Mesenchymal stem cell (in vitro differentiated cells and primary cell): ENCODE results near the gene ACTA2. TPM values are rescaled to one million over a fixed set of nuclear protein-coding genes. Genes with fewer than 3 reads are reported as not detected.

ENCODE experiments used
- DNase-seq: peaks from one replicate; pipeline ENCODE4 v3.0.0-alpha.2; 2013
- H2AFZ ChIP-seq: one replicate; pipeline ENCODE4 v1.6.1; 2013; ENCODE audit warnings: low read depth, mild to moderate bottlenecking, control low read depth, inconsistent platforms, low read length, moderate library complexity
- H2AK5ac ChIP-seq: 2 replicates; pipeline ENCODE4 v1.6.1; 2013; ENCODE audit warnings: low read length, moderate library complexity, mild to moderate bottlenecking, inconsistent platforms; ENCODE audit not compliant: severe bottlenecking
- H2BK120ac ChIP-seq: one replicate; pipeline ENCODE4 v1.6.1; 2013; ENCODE audit warnings: low read depth, mild to moderate bottlenecking, inconsistent platforms, low read length, moderate library complexity
- H2BK12ac ChIP-seq, 2 experiments: one replicate each; pipeline ENCODE4 v1.6.1; 2013; ENCODE audit warnings: inconsistent platforms in 2 of 2, low read length in 2 of 2, mild to moderate bottlenecking in 2 of 2, moderate library complexity in 2 of 2, control low read depth in 1 of 2
- H2BK15ac ChIP-seq: one replicate; pipeline ENCODE4 v1.6.1; 2013; ENCODE audit warnings: mild to moderate bottlenecking, low read depth, inconsistent platforms; ENCODE audit not compliant: poor library complexity, severe bottlenecking
- H2BK5ac ChIP-seq: 2 replicates; pipeline ENCODE4 v1.6.1; 2013; ENCODE audit warnings: low read depth, mild to moderate bottlenecking, low read length, control low read depth, inconsistent platforms; ENCODE audit not compliant: poor library complexity, severe bottlenecking
- H3K14ac ChIP-seq, 2 experiments: one replicate each; pipeline ENCODE4 v1.6.1; 2013; ENCODE audit warnings: inconsistent platforms in 2 of 2, low read length in 2 of 2, control low read depth in 1 of 2, mild to moderate bottlenecking in 1 of 2, moderate library complexity in 1 of 2
- H3K18ac ChIP-seq, 2 experiments: one replicate each; pipeline ENCODE4 v1.6.1; 2013; ENCODE audit warnings: inconsistent platforms in 2 of 2, low read length in 2 of 2, control low read depth in 1 of 2, low read depth in 1 of 2, mild to moderate bottlenecking in 1 of 2
- H3K23ac ChIP-seq, 2 experiments: one replicate each; pipeline ENCODE4 v1.6.1; 2013; ENCODE audit warnings: inconsistent platforms in 2 of 2, low read length in 2 of 2, mild to moderate bottlenecking in 2 of 2, moderate library complexity in 2 of 2, control low read depth in 1 of 2
- H3K27ac ChIP-seq: 2 replicates; pipeline ENCODE4 v1.5.1; 2013; ENCODE audit warnings: mild to moderate bottlenecking, moderate library complexity, low read length, control low read depth, inconsistent platforms; ENCODE audit not compliant: poor library complexity, severe bottlenecking
- H3K27me3 ChIP-seq, 2 experiments: 2 replicates each; pipeline versions ENCODE4 v1.6.1 to v1.7.0; 2013; ENCODE audit warnings: low read length in 2 of 2, mild to moderate bottlenecking in 2 of 2, moderate library complexity in 2 of 2, control low read depth in 1 of 2, inconsistent platforms in 1 of 2; ENCODE audit not compliant: control insufficient read depth in 1 of 2, insufficient read depth in 1 of 2
- H3K36me3 ChIP-seq, 2 experiments: 2 replicates each; pipeline versions ENCODE4 v1.6.1 to v1.7.0; 2013; ENCODE audit warnings: low read length in 2 of 2, control low read depth in 1 of 2, inconsistent platforms in 1 of 2, low read depth in 1 of 2, mild to moderate bottlenecking in 1 of 2; ENCODE audit not compliant: insufficient read depth in 2 of 2, control insufficient read depth in 1 of 2
- H3K4ac ChIP-seq, 2 experiments: one replicate each; pipeline ENCODE4 v1.6.1; 2013; ENCODE audit warnings: inconsistent platforms in 2 of 2, low read length in 2 of 2, mild to moderate bottlenecking in 2 of 2, moderate library complexity in 2 of 2, control low read depth in 1 of 2, low read depth in 1 of 2
- H3K4me1 ChIP-seq: 2 replicates; pipeline ENCODE4 v1.6.1; 2013; ENCODE audit warnings: low read depth, low read length, control low read depth; ENCODE audit not compliant: control insufficient read depth, insufficient read depth
- H3K4me2 ChIP-seq: 2 replicates; pipeline ENCODE4 v1.6.1; 2013; ENCODE audit warnings: low read length, mild to moderate bottlenecking, inconsistent platforms; ENCODE audit not compliant: poor library complexity, severe bottlenecking
- H3K4me3 ChIP-seq, 2 experiments: 2 replicates each; pipeline versions ENCODE4 v1.5.1 to v1.7.0; 2013; ENCODE audit warnings: low read length in 2 of 2, mild to moderate bottlenecking in 2 of 2, control low read depth in 1 of 2, low read depth in 1 of 2; ENCODE audit not compliant: insufficient read depth in 1 of 2
- H3K79me1 ChIP-seq: replicated peaks from 2 replicates; pipeline ENCODE4 v1.6.1; 2013; ENCODE audit warnings: mild to moderate bottlenecking, control low read depth, low read length, inconsistent platforms; ENCODE audit not compliant: poor library complexity, severe bottlenecking
- H3K9ac ChIP-seq: 2 replicates; pipeline ENCODE4 v1.7.0; 2013; ENCODE audit warnings: mild to moderate bottlenecking, low read length, moderate library complexity
- H3K9me3 ChIP-seq: 2 replicates; pipeline ENCODE4 v1.7.0; 2013; ENCODE audit warnings: mild to moderate bottlenecking, low read length; ENCODE audit not compliant: control insufficient read depth
- H4K8ac ChIP-seq: one replicate; pipeline ENCODE4 v1.6.1; 2013; ENCODE audit warnings: inconsistent platforms, mild to moderate bottlenecking, low read length, moderate library complexity
- H4K91ac ChIP-seq: one replicate; pipeline ENCODE4 v1.6.1; 2013; ENCODE audit warnings: mild to moderate bottlenecking, low read length, inconsistent platforms
- WGBS: methylation state at CpG from one replicate; pipeline ENCODE4 v1.1.7; 2013; ENCODE audit warnings: mixed read lengths; 5-methylcytosine and 5-hydroxymethylcytosine counted together
- polyA plus RNA-seq, 2 experiments: library from polyadenylated mRNA; stranded (reverse); fragments of 200-250 nt; gene quantifications; one replicate each; pipeline ENCODE4 v1.2.3, GENCODE V29; 2013

The ACTA2 gene
- polyA plus RNA-seq (2013, experiment 1 of 2) = 390 TPM
- polyA plus RNA-seq (2013, experiment 2 of 2) = 385 TPM

DNA sequence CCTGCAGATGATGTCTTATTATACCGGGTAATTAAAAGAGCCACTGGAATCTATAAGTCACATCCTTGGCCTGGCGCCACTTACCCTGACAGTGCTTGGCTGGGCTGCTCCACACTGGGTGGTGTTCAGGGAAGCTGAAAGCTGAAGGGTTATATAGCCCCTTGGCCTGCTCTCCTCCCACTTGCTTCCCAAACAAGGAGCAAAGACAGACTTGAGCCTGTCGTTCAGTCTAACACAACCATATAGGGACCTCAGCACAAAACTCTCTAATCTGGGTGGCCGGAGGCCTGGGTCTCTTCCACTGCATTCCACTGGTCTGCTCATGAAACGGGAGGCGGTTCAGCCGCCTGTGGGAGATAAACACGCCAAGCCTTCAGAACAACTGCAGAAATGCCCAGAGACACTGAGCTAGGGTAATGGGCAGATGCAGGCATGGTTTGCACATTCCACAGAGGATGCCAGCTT is at the start of gene ACTA2:
ACTA2 (minus strand) TSS at position 127 of the 465 bp plus-strand sequence. CDS start 3,843 bp downstream, outside the sequence.
- no peaks in the 10 kb centered on the region for H3K9me3 ChIP-seq

GRCh38 chr10:89001729-89002072 is 49.1 kb upstream of the ACTA2 start:
- DNase-seq = no peak
- no peak overlapping the region for H2BK5ac ChIP-seq
- no peak overlapping the region for H3K18ac ChIP-seq
- H3K27ac ChIP-seq = no peak overlapping the region
- WGBS = 85% methylated on average over 4 of the region's 4 CpGs
- no peak overlapping the region for H3K4ac ChIP-seq
- no peaks in the 10 kb centered on the region for H3K9me3 ChIP-seq
- no peak overlapping the region for H2BK12ac ChIP-seq
- H3K36me3 ChIP-seq = peaks cover 0 to 41% of the 10 kb centered on the region in 2 experiments
- no peak overlapping the region for H3K4me3 ChIP-seq
- H2BK120ac ChIP-seq = no peak overlapping the region
- H3K14ac ChIP-seq = no peak overlapping the region
- H3K4me2 ChIP-seq = no peak overlapping the region
- no peak overlapping the region for H4K91ac ChIP-seq
- H4K8ac ChIP-seq = no peak overlapping the region
- H3K23ac ChIP-seq = no peak overlapping the region
- peaks cover 2% of the 10 kb centered on the region for H3K4me1 ChIP-seq
- no peak overlapping the region for H2AFZ ChIP-seq
- H3K9ac ChIP-seq = peak overlapping the region; percentile 96
- no peak overlapping the region for H2AK5ac ChIP-seq
- no peak overlapping the region for H2BK15ac ChIP-seq
- no peaks in the 10 kb centered on the region for H3K27me3 ChIP-seq
- peaks cover 25% of the 10 kb centered on the region for H3K79me1 ChIP-seq

More for the DNA sequence above, at the start of gene ACTA2:
- Histone ChIP-seq H3K18ac (peak within 1 kb of the TSS in 1 of 2 experiments; percentile 25), H2BK12ac (peak within 1 kb of the TSS; percentile 32 to 61), H2BK5ac (no peak within 1 kb of the TSS), H3K23ac (no peak within 1 kb of the TSS), H2AK5ac (no peak within 1 kb of the TSS), H4K91ac (no peak within 1 kb of the TSS), H2BK120ac (peak within 1 kb of the TSS; percentile 69), H3K4me3 (peak within 1 kb of the TSS in 1 of 2 experiments; percentile 7), H3K4ac (no peak within 1 kb of the TSS), H3K36me3 (peaks cover 0 to 5% of the 10 kb centered on the region in 2 experiments), H4K8ac (peak within 1 kb of the TSS; percentile 79), H2AFZ (no peak within 1 kb of the TSS), H2BK15ac (no peak within 1 kb of the TSS), H3K79me1 (peaks cover 2% of the 10 kb centered on the region), H3K27ac (peak within 1 kb of the TSS; percentile 80), H3K4me1 (peaks cover 6% of the 10 kb centered on the region), H3K14ac (no peak within 1 kb of the TSS), H3K27me3 (no peaks in the 10 kb centered on the region), H3K9ac (peak within 1 kb of the TSS; percentile 58), H3K4me2 (peak within 1 kb of the TSS; percentile 4)
- WGBS = 53% methylated on average over 8 of the region's 8 CpGs
- peak; percentile 64 for DNase-seq

GRCh38 chr10:89001024-89001728 is 48.6 kb upstream of the ACTA2 start:
- Histone ChIP-seq H3K14ac (no peak overlapping the region), H3K4me1 (peaks cover 2% of the 10 kb centered on the region), H2AFZ (no peak overlapping the region), H3K4me2 (no peak overlapping the region), H3K23ac (no peak overlapping the region), H2BK12ac (no peak overlapping the region), H2BK5ac (no peak overlapping the region), H3K79me1 (peaks cover 26% of the 10 kb centered on the region), H3K18ac (no peak overlapping the region), H3K4me3 (peak overlapping the region in 1 of 2 experiments; percentile 64), H3K9ac (peak overlapping the region; percentile 96), H4K8ac (no peak overlapping the region), H2BK15ac (no peak overlapping the region), H3K27me3 (no peaks in the 10 kb centered on the region), H3K36me3 (peaks cover 0 to 36% of the 10 kb centered on the region in 2 experiments), H2AK5ac (no peak overlapping the region), H3K4ac (no peak overlapping the region), H4K91ac (no peak overlapping the region), H3K27ac (no peak overlapping the region), H2BK120ac (no peak overlapping the region), H3K9me3 (no peaks in the 10 kb centered on the region)
- no peak for DNase-seq
- WGBS = 93% methylated on average over 5 of the region's 5 CpGs

DNA sequence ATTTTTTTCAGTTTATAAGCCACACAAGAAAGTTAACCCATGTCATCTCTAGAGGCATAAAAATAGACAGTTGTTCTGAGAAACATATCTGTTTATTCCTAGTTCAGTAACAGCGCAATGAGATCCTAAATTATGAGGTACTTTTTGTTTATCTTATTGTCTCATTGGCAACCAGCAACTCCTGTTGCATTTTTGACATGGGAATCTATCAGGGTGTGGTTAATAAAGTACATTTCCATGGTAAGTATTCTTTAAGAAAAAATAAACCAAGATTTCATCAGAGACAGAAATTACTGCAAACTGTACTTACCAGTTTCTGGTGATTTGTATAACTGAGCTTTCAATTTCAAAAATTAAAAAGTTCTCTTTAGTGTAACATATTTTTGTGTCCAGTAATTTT is 47.1 kb upstream of the ACTA2 start:
- no peak overlapping the region for H2AFZ ChIP-seq
- H2BK120ac ChIP-seq = no peak overlapping the region
- H4K8ac ChIP-seq = no peak overlapping the region
- H2BK5ac ChIP-seq = no peak overlapping the region
- no peaks in the 10 kb centered on the region for H3K9me3 ChIP-seq
- H3K27ac ChIP-seq = no peak overlapping the region
- no peak for DNase-seq
- H3K23ac ChIP-seq = no peak overlapping the region
- no peak overlapping the region for H3K4ac ChIP-seq
- H2BK12ac ChIP-seq = no peak overlapping the region
- H2AK5ac ChIP-seq = no peak overlapping the region
- H3K4me2 ChIP-seq = no peak overlapping the region
- H3K9ac ChIP-seq = peak overlapping the region; percentile 96
- H4K91ac ChIP-seq = no peak overlapping the region
- H3K27me3 ChIP-seq = no peaks in the 10 kb centered on the region
- no CpG with 5 or more reads among the region's 1 CpG for WGBS
- H3K18ac ChIP-seq = no peak overlapping the region
- H3K4me1 ChIP-seq = peaks cover 5% of the 10 kb centered on the region
- peak overlapping the region in 1 of 2 experiments; percentile 64 for H3K4me3 ChIP-seq
- no peak overlapping the region for H2BK15ac ChIP-seq
- H3K14ac ChIP-seq = no peak overlapping the region
- H3K79me1 ChIP-seq = peaks cover 32% of the 10 kb centered on the region
- H3K36me3 ChIP-seq = peaks cover 0 to 22% of the 10 kb centered on the region in 2 experiments
